Measurements from ENCODE around the gene KCNQ1. TPM values are rescaled to one million over a fixed set of nuclear protein-coding genes. Genes with fewer than 3 reads are reported as not detected.

Gene KCNQ1
- total RNA-seq, 5 donors from 2014 or later (not counting 1 experiment from before 2014, with no cell fraction given), result 20.9 to 32.9 (median 24.0) TPM

DNA sequence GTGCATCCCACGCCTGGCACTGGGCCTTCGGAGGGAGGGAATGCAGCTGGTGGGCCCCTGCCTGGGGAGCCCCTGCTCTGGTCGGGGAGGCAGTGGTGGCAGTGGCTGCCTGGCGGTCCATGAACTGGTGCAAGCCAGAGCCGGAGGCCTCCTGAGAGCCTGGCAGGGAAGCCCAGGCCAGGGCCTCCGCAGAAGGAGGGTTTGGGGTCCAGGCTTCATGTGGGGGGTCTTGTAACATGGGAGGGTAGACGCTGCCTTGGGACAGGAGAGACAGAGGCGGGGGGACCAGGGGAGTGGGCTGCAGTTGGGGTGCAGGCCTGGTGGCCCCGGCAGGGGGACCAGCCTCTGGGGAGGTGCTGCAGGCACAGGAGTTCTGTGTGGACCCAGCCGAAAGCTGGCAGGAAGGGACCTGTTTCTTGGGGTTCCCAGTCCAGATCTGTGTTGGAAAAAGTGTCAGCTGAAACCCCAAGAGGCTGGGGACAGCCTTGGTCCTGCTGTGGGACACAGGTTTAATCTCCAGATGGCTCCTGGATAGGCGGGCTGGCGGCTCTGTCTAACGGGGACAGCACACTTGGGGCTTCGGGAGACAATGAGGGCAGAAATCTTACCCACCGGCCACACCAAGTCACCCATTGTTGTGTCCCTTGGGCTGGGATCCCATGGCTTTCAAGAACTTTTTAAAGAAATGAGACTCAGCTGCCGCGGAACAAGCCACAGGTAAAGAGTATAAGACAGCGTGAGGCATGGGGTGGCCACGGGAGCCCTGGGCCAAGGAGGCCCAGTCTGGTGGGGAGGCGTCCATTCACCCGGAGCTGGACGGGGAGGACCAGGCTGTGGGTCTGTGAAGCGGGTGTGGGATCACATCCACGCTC lies 73.5 kb downstream of the KCNQ1 start:
- Mint-ChIP-seq H3K4me1 (no peaks in the 10 kb centered on the region), H3K27me3 (no peaks in the 10 kb centered on the region), H3K27ac (no peak overlapping the region), H3K9me3 (no peaks in the 10 kb centered on the region), H3K4me3 (no peak overlapping the region), H3K36me3 (peaks cover 3% of the 10 kb centered on the region)
- Histone ChIP-seq H3K27ac (ENCODE audit: low read length) (no peak overlapping the region), H3K4me3 (ENCODE audit: control insufficient read depth in 1 of 2, extremely low read depth in 1 of 2, low read length in 1 of 2) (no peak overlapping the region), H3K36me3 (ENCODE audit: control insufficient read depth in 2 of 2, extremely low read depth in 1 of 2, insufficient read depth in 1 of 2, low read length in 1 of 2) (no peaks in the 10 kb centered on the region), H3K4me1 (ENCODE audit: control insufficient read depth in 1 of 2, extremely low read depth in 1 of 2, insufficient read depth in 2 of 2, low read length in 2 of 2) (no peaks in the 10 kb centered on the region), H3K27me3 (replicated peaks in 1 of 2; ENCODE audit: control insufficient read depth in 2 of 2, extremely low read depth in 1 of 2, insufficient read depth in 2 of 2, low read length in 1 of 2) (no peaks in the 10 kb centered on the region), H3K9me3 (no peaks in the 10 kb centered on the region)
- ChIA-PET CTCF (no interaction called here), POLR2A (no interaction called here)
- ATAC-seq (replicated peaks in 1 of 4) (no peak), DNase-seq (peak in 3 of 35 experiments; percentile 3 to 14 (median 10))
- WGBS (ENCODE audit: insufficient coverage), result 87% methylated on average over 22 of the region's 24 CpGs

DNA sequence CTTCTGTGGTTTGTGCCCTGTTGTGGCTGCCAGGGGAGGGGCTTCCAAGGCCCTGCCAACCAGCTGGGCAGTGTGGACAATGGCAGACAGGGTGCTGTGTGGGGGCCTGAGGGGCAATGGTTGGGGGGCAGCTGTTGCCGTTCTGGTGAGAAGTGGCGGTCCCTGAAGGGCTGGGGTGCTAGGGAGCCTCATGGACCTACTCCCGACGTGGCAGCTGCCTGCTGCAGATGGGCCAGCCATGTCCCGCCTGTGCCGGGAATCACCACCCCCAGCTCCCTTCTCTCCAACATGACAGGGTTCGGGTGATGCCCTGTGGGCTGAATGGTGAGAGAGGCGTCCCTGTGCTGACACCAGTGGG lies 74.2 kb downstream of the KCNQ1 start:
- POLR2A ChIA-PET, result no interaction called here
- Histone ChIP-seq H3K9me3 (no peaks in the 10 kb centered on the region), H3K4me3 (ENCODE audit: control insufficient read depth in 1 of 2, extremely low read depth in 1 of 2, low read length in 1 of 2) (no peak overlapping the region), H3K4me1 (ENCODE audit: control insufficient read depth in 1 of 2, extremely low read depth in 1 of 2, insufficient read depth in 2 of 2, low read length in 2 of 2) (no peaks in the 10 kb centered on the region), H3K27me3 (replicated peaks in 1 of 2; ENCODE audit: control insufficient read depth in 2 of 2, extremely low read depth in 1 of 2, insufficient read depth in 2 of 2, low read length in 1 of 2) (no peaks in the 10 kb centered on the region), H3K27ac (ENCODE audit: low read length) (no peak overlapping the region), H3K36me3 (ENCODE audit: control insufficient read depth in 2 of 2, extremely low read depth in 1 of 2, insufficient read depth in 1 of 2, low read length in 1 of 2) (no peaks in the 10 kb centered on the region)
- WGBS (ENCODE audit: insufficient coverage), result no CpG with 5 or more reads among the region's 8 CpGs
- ATAC-seq (replicated peaks in 1 of 4) (no peak), DNase-seq (peak in 3 of 35 experiments; percentile 1 to 13 (median 3))
- no peak overlapping the region for H3K27ac Mint-ChIP-seq
- H3K36me3 Mint-ChIP-seq, result peaks cover 3% of the 10 kb centered on the region
- H3K9me3 Mint-ChIP-seq, result no peaks in the 10 kb centered on the region
- no peaks in the 10 kb centered on the region for H3K27me3 Mint-ChIP-seq
- CTCF ChIA-PET, result no interaction called here
- H3K4me3 Mint-ChIP-seq, result no peak overlapping the region
- H3K4me1 Mint-ChIP-seq, result peaks cover 0 to 2% (median 2%) of the 10 kb centered on the region in 3 donors

DNA sequence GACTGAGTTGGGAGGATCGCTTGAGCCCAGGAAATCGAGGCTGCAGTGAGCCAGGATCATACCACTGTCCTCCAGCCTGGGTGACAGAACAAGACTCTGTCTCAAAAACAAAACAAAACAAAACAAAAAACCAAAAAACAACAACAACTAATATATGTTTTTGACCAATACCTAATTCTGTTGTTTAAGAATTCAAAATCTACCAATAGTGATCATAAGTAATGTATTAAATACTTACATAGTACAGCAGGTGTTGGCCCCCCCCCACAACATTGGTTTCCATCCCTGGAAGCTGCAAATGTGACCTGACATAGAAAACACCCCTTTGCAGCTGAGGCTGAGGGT lies 74.7 kb downstream of the KCNQ1 start:
- Histone ChIP-seq H3K27ac (ENCODE audit: low read length) (no peak overlapping the region), H3K4me1 (ENCODE audit: control insufficient read depth in 1 of 2, extremely low read depth in 1 of 2, insufficient read depth in 2 of 2, low read length in 2 of 2) (no peaks in the 10 kb centered on the region), H3K36me3 (ENCODE audit: control insufficient read depth in 2 of 2, extremely low read depth in 1 of 2, insufficient read depth in 1 of 2, low read length in 1 of 2) (no peaks in the 10 kb centered on the region), H3K4me3 (ENCODE audit: control insufficient read depth in 1 of 2, extremely low read depth in 1 of 2, low read length in 1 of 2) (no peak overlapping the region), H3K9me3 (no peaks in the 10 kb centered on the region), H3K27me3 (replicated peaks in 1 of 2; ENCODE audit: control insufficient read depth in 2 of 2, extremely low read depth in 1 of 2, insufficient read depth in 2 of 2, low read length in 1 of 2) (peaks cover 0 to 5% of the 10 kb centered on the region in 2 experiments)
- DNase-seq (no peak), ATAC-seq (replicated peaks in 1 of 4) (no peak)
- Mint-ChIP-seq H3K27me3 (no peaks in the 10 kb centered on the region), H3K27ac (no peak overlapping the region), H3K4me1 (peaks cover under 1 to 3% (median 2%) of the 10 kb centered on the region in 3 donors), H3K4me3 (no peak overlapping the region), H3K36me3 (peaks cover 3% of the 10 kb centered on the region), H3K9me3 (no peaks in the 10 kb centered on the region)
- WGBS (ENCODE audit: insufficient coverage), result no CpG with 5 or more reads among the region's 2 CpGs
- POLR2A ChIA-PET, result no interaction called here
- CTCF ChIA-PET, result no interaction called here

DNA sequence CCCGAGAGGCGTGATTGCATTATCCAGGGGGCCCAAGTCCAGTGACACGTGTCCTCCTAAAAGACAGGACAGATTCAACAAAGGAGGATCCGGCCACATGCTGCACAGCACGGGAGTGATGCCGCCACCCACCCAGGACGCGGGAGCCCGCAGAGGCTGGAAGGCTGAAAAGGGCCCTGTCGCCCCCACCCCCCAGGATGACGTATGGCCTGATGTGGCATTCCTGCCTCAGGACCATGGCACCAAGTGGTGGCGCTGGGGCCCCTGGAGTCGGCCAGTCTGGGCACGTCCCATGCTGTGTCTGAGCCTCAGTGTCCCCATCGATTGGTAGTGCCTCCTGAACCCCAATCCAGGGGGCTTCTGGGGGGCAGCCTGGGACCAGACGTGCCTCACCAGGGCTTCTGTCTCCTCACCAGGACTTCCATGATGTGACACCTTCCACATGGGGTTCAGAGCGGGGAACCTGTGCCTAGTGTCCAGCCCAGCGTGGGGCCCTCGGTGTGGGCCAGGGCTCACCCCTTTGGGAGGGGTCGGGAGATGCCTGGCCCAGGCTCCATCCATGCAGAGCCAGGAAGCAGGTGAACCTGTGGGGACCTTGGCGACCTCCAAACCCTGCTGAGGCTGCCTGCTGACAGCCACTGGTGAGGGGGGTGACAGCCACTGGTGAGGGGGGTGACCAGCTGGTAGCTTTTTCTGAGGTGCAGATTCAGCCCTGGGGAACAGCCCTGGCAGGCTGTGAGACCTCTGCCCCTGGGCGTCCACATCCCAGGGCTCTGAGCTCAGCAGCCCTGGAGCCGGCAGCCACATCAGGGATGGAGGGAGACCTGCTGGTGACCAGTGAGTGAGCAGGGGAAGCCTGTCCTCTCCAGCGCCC lies 75.3 kb downstream of the KCNQ1 start:
- Mint-ChIP-seq H3K9me3 (no peaks in the 10 kb centered on the region), H3K27ac (no peak overlapping the region), H3K4me3 (no peak overlapping the region), H3K27me3 (no peaks in the 10 kb centered on the region), H3K36me3 (peaks cover 3% of the 10 kb centered on the region), H3K4me1 (peaks cover 6 to 9% (median 9%) of the 10 kb centered on the region in 3 donors)
- Histone ChIP-seq H3K27ac (ENCODE audit: low read length) (no peak overlapping the region), H3K27me3 (replicated peaks in 1 of 2; ENCODE audit: control insufficient read depth in 2 of 2, extremely low read depth in 1 of 2, insufficient read depth in 2 of 2, low read length in 1 of 2) (peaks cover 0 to 6% of the 10 kb centered on the region in 2 experiments), H3K4me1 (ENCODE audit: control insufficient read depth in 1 of 2, extremely low read depth in 1 of 2, insufficient read depth in 2 of 2, low read length in 2 of 2) (peaks cover 0 to 3% of the 10 kb centered on the region in 2 experiments), H3K36me3 (ENCODE audit: control insufficient read depth in 2 of 2, extremely low read depth in 1 of 2, insufficient read depth in 1 of 2, low read length in 1 of 2) (no peaks in the 10 kb centered on the region), H3K4me3 (ENCODE audit: control insufficient read depth in 1 of 2, extremely low read depth in 1 of 2, low read length in 1 of 2) (no peak overlapping the region), H3K9me3 (no peaks in the 10 kb centered on the region)
- ATAC-seq (replicated peaks in 1 of 4) (no peak), DNase-seq (peak in 5 of 35 experiments; percentile 1 to 21 (median 3))
- CTCF ChIA-PET, result no interaction called here
- WGBS (ENCODE audit: insufficient coverage), result 83% methylated on average over 23 of the region's 24 CpGs
- POLR2A ChIA-PET, result no interaction called here

DNA sequence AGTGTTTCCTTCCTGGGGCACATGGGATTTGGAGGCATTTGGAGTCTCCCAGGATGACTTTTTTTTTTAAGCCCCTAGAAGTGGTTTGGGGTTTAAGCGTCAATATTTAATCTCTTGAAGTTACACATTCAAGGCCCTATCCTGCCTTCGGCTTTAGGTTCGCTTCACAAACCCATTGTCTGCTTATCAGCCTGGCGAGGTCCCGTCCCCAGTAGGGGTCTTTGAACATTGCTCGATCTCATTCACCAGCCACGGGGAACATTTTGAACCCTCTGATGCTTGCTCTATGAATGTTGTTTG lies 75.9 kb downstream of the KCNQ1 start:
- Histone ChIP-seq H3K27ac (ENCODE audit: low read length) (no peak overlapping the region), H3K9me3 (no peaks in the 10 kb centered on the region), H3K36me3 (ENCODE audit: control insufficient read depth in 2 of 2, extremely low read depth in 1 of 2, insufficient read depth in 1 of 2, low read length in 1 of 2) (no peaks in the 10 kb centered on the region), H3K27me3 (replicated peaks in 1 of 2; ENCODE audit: control insufficient read depth in 2 of 2, extremely low read depth in 1 of 2, insufficient read depth in 2 of 2, low read length in 1 of 2) (peaks cover 0 to 7% of the 10 kb centered on the region in 2 experiments), H3K4me1 (ENCODE audit: control insufficient read depth in 1 of 2, extremely low read depth in 1 of 2, insufficient read depth in 2 of 2, low read length in 2 of 2) (peaks cover 0 to 8% of the 10 kb centered on the region in 2 experiments), H3K4me3 (ENCODE audit: control insufficient read depth in 1 of 2, extremely low read depth in 1 of 2, low read length in 1 of 2) (no peak overlapping the region)
- peak in 1 of 35 experiments; percentile 0 for DNase-seq
- peaks cover 12 to 14% (median 14%) of the 10 kb centered on the region in 3 donors for H3K4me1 Mint-ChIP-seq
- WGBS (ENCODE audit: insufficient coverage), result 100% methylated on average over 4 of the region's 7 CpGs
- H3K27me3 Mint-ChIP-seq, result no peaks in the 10 kb centered on the region
- H3K9me3 Mint-ChIP-seq, result no peaks in the 10 kb centered on the region
- peaks cover 3% of the 10 kb centered on the region for H3K36me3 Mint-ChIP-seq
- no peak overlapping the region for H3K4me3 Mint-ChIP-seq
- no peak for ATAC-seq (replicated peaks in 1 of 4)
- ChIA-PET CTCF (no interaction called here), POLR2A (no interaction called here)
- no peak overlapping the region for H3K27ac Mint-ChIP-seq

DNA sequence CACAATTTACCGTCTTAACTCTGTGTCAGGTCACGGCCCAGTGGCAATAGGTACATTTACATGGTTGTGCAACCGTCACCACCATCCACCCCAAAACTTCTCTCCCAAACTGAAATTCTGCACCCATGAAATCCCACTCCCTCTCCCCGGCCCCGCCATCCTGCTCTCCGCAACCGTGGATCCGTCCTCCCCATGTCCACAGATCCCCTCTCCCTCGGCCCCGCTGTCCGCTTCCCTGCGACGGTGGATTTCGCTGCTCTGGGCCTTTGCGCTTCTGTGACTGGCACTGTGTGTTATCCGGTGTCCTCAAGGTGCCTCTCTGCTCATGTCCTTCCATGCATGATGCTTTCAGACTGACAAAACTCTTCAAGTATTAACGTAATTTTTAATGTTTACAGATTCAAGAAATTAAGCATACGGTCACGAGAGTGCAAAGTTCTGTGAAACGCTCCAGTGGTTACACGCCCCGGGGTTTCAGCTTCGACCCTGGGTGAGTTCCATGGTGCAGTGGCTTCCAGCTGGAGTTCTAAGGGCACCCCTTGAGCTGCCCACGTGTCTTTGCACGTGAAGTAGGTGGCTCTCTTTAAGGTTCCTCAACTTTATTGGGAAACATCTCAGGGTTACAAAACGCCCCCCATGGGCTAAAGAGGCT lies 76.4 kb downstream of the KCNQ1 start:
- peaks cover 17 to 20% (median 20%) of the 10 kb centered on the region in 3 donors for H3K4me1 Mint-ChIP-seq
- Histone ChIP-seq H3K9me3 (no peaks in the 10 kb centered on the region), H3K36me3 (ENCODE audit: control insufficient read depth in 2 of 2, extremely low read depth in 1 of 2, insufficient read depth in 1 of 2, low read length in 1 of 2) (no peaks in the 10 kb centered on the region), H3K27me3 (replicated peaks in 1 of 2; ENCODE audit: control insufficient read depth in 2 of 2, extremely low read depth in 1 of 2, insufficient read depth in 2 of 2, low read length in 1 of 2) (peaks cover 0 to 12% of the 10 kb centered on the region in 2 experiments), H3K4me1 (ENCODE audit: control insufficient read depth in 1 of 2, extremely low read depth in 1 of 2, insufficient read depth in 2 of 2, low read length in 2 of 2) (peaks cover 2 to 14% of the 10 kb centered on the region in 2 experiments), H3K4me3 (ENCODE audit: control insufficient read depth in 1 of 2, extremely low read depth in 1 of 2, low read length in 1 of 2) (no peak overlapping the region), H3K27ac (ENCODE audit: low read length) (no peak overlapping the region)
- ATAC-seq (replicated peaks in 1 of 4) (no peak), DNase-seq (peak in 2 of 35 experiments; percentile 1 to 17)
- peaks cover 3% of the 10 kb centered on the region for H3K36me3 Mint-ChIP-seq
- WGBS (ENCODE audit: insufficient coverage), result 84% methylated on average over 24 of the region's 26 CpGs
- H3K4me3 Mint-ChIP-seq, result no peak overlapping the region
- POLR2A ChIA-PET, result no interaction called here
- CTCF ChIA-PET, result interaction anchor here in 1 of 2 donors (0.6 kb wide), 1 partner anchor 13 kb away, joined by 4 read pairs; no protein-coding TSS in a partner anchor
- H3K27me3 Mint-ChIP-seq, result no peaks in the 10 kb centered on the region
- no peaks in the 10 kb centered on the region for H3K9me3 Mint-ChIP-seq
- H3K27ac Mint-ChIP-seq, result no peak overlapping the region

Data from T-cell (primary cell).